GM18507 (cell line): ENCODE measurements around the gene TNPO1.

ENCODE experiments used
- DNase-seq: peaks from one replicate; pipeline ENCODE4 v3.0.0; 2011; ENCODE audit warnings: low read depth; ENCODE audit not compliant: insufficient read length; ENCODE audit errors: extremely low spot score
- FAIRE-seq: peaks from 2 replicates; lab custom pipeline; 2011; peaks lifted over from hg19 to GRCh38; lab: Jason Lieb, UNC

The TNPO1 gene

DNA sequence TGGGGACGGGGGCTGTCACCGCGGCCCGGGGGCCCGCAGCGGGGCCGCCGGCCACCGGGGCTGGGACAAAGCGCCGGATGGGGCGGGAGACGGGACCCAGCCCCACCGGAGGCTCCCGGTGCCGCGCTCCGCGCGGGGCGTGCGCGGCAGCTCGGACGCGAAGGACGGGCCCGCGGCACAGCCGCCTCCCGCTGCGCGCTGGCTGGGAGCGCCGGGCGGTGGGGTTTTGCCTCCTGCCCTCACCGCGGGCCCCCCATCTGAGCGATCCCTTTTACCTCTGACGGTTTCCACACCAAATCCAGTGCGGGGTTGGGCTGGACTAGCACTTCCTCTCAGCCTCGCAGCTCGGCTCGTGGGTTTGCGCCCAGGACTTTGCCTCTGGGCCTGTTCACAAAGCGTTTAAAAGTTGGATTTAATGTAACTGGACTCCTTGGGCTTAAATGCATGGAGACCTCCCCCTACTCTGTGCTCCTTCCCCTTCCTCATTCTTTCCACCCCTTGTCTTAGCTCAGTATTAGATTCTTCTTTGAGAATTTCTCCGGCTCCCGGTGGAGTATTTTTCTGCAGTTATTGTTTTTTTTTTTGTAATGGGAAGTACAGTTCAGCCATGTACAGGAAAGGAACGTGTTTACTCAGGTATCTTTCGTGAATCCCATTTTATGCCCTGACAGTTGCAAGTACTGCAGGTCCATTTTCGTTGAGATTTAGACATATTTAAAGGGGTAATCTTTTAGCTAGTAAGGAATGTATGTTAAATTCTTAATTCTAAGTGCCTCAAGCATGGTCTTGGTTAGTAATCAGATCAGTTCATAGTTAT lies 140.1 kb downstream of the TNPO1 start:
- FAIRE-seq, result no peak

DNA sequence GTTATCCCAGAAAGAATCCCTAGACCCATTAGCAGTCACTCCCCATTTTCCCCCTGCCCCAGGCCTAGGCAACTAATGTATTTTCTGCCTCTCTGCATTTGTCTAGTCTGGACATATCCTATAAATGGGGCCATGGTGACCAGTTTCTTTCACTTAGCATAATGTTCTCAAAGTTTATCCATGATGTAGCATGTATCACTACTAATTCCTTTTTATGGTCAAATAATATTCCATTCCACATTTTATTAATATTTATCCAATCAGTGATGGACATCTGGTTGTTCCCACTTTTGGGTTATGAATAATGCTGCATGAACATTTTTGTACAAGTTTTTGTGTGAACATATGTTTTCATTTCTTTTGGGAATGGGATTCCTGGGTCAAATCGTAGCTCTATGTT lies 140.9 kb downstream of the TNPO1 start:
- FAIRE-seq, result no peak
- DNase-seq, result no peak

More for the DNA sequence above, 140.1 kb downstream of the TNPO1 start:
- DNase-seq, result no peak

DNA sequence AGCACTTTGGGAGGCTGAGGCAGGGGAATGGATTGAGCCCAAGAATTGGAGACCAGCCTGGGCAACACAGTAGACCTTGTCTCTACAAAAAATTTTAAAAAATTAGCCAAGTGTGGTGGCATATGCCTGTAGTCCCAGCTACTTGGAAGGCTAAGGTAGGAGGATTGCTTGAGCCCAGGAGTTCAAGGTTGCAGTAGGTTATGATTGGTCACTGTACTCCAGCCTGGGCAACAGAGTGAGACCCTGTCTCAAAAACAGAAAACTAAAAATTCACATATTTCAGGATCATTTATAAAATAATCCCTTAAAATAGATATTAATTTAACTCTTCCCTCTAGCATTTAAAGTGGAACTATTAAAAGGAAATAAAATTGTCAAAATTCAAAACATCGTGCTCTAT lies 142.8 kb downstream of the TNPO1 start:
- FAIRE-seq, result no peak

More for the DNA sequence above, 142.8 kb downstream of the TNPO1 start:
- no peak for DNase-seq
